Dermis lymphatic vessel endothelial cell (primary cell): ENCODE data around the gene OPA3. TPM values are rescaled to one million over a fixed set of nuclear protein-coding genes. Genes with fewer than 3 reads are reported as not detected.

ENCODE experiments used
- total RNA-seq: library from RNA; depleted of rRNA; stranded (reverse); fragments of >200 nt; gene quantifications from 2 replicates; pipeline ENCODE4 v1.2.1, GENCODE V29; 2014

Gene OPA3
- total RNA-seq, result 4.9 and 5.2 TPM in 2 replicates

GRCh38 chr19:45584332-45585157 is at the start of gene OPA3:
OPA3 (minus strand) TSS chr19:45584802; CDS start chr19:45584764, 38 bp downstream.

GRCh38 chr19:45601524-45602374 is 17.1 kb upstream of the OPA3 start, which contains the start of gene GPR4:
GPR4 (minus strand) TSS chr19:45602212; CDS start chr19:45591866, 10,346 bp downstream.

GRCh38 chr19:45506989-45507871 is 77.4 kb downstream of the OPA3 start, which contains the start of gene VASP:
VASP (plus strand) TSS chr19:45507479; CDS start chr19:45507772, 293 bp downstream.

GRCh38 chr19:45498411-45499195 is 86.0 kb downstream of the OPA3 start, which contains the start of gene PPM1N:
PPM1N (plus strand) TSS chr19:45498443; CDS start chr19:45498473, 30 bp downstream.

Other genes starting within 250 kb of the OPA3 start
- gene KLC3, start 244.1 kb downstream of the OPA3 start, total RNA-seq, result 0.43 TPM in 2 replicates
- 10.5 and 13.1 TPM in 2 replicates for gene ERCC2, start 214.2 kb downstream of the OPA3 start, total RNA-seq
- gene PPP1R13L, start 179.7 kb downstream of the OPA3 start, total RNA-seq, result 8.4 and 14.7 TPM in 2 replicates
- gene POLR1G, start 178.2 kb downstream of the OPA3 start, total RNA-seq, result 5.6 and 7.1 TPM in 2 replicates
- 41.5 and 50.4 TPM in 2 replicates for gene ERCC1, start 160.9 kb downstream of the OPA3 start, total RNA-seq
- gene FOSB, start 116.8 kb downstream of the OPA3 start, total RNA-seq, result 16.9 and 90.1 TPM in 2 replicates
- 8.8 and 15.4 TPM in 2 replicates for gene RTN2, start 87.8 kb downstream of the OPA3 start, total RNA-seq
- 0.52 and 0.54 TPM in 2 replicates for gene PPM1N, start 86.4 kb downstream of the OPA3 start, total RNA-seq
- 42.6 and 49.3 TPM in 2 replicates for gene VASP, start 77.3 kb downstream of the OPA3 start, total RNA-seq
- gene GPR4, start 17.4 kb upstream of the OPA3 start, total RNA-seq, result 0.86 and 1.3 TPM in 2 replicates
- 12.8 and 15.8 TPM in 2 replicates for gene EML2, start 54.6 kb upstream of the OPA3 start, total RNA-seq
- gene GIPR, start 83.4 kb upstream of the OPA3 start, total RNA-seq, result under 0.01 TPM in 2 replicates
- gene SNRPD2, start 107.2 kb upstream of the OPA3 start, total RNA-seq, result 272 and 414 TPM in 2 replicates
- 5.2 and 8.1 TPM in 2 replicates for gene QPCTL, start 107.9 kb upstream of the OPA3 start, total RNA-seq
- 3.5 and 4.8 TPM in 2 replicates for gene FBXO46, start 146.1 kb upstream of the OPA3 start, total RNA-seq
- gene MEIOSIN, start 148.6 kb upstream of the OPA3 start, total RNA-seq, result not detected in 2 replicates
- gene SIX5, start 184.4 kb upstream of the OPA3 start, total RNA-seq, result 4.1 and 4.6 TPM in 2 replicates
- 5.6 and 6.1 TPM in 2 replicates for gene DMPK, start 197.7 kb upstream of the OPA3 start, total RNA-seq
- gene DMWD, start 208.0 kb upstream of the OPA3 start, total RNA-seq, result 19.3 and 21.1 TPM in 2 replicates
- gene RSPH6A, start 230.5 kb upstream of the OPA3 start, total RNA-seq, result under 0.01 and 0.11 TPM in 2 replicates